Stimulated activated CD4-positive, alpha-beta T cell treated with anti-CD3 and anti-CD28 coated beads, Interleukin-15, amount 100 ng/mL, for 48 hours (primary cell): ENCODE measurements around the gene TBCK.
A peak's percentile ranks its signal among the peaks of the same experiment; 100 is the strongest.
"Not testable (repeated sequence)": the region's sequence is repeated elsewhere in the genome, so short reads cannot be mapped to it uniquely, and the experiment has no call there.

ENCODE experiments used
- DNase-seq, 2 donors: peaks; one replicate each; pipeline ENCODE4 v3.0.0-alpha.2; 2020; ENCODE audit warnings: low read depth in 2 of 2

The TBCK gene

DNA sequence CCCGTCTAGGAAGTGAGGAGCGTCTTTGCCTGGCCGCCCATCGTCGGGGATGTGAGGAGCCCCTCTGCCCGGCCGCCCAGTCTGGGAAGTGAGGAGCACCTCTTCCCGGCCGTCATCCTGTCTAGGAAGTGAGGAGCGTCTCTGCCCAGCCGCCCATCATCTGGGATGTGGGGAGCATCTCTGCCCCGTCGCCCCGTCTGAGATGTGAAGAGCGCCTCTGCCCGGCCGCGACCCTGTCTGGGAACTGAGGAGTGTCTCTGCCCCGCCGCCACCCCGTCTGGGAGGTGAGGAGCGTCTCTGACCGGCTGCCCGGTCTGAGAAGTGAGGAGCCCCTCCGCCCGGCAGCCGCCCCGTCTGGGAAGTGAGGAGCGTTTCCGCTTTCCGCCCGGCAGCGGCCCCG is 5.2 kb upstream of the TBCK start:
- DNase-seq: not testable (repeated sequence)

DNA sequence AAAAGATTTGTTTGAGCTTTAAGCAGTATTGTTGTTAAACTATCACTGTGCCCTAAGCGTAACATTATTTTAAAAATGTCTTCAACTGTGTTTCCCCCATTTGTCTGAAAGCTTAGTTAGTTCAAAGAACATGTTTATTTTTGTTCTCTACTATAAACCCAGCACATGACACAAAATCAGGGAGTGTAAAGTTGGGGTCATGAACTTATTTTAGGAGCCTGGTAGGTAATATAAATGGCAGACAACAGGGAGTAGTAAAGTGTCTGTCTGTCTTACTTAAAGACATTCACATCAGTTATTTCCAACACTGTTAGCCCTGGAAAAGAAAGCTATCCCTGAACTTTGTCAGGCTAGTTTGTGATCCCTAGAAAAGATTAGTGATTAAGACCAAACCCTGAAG is 4.2 kb upstream of the TBCK start:
- no peak for DNase-seq

DNA sequence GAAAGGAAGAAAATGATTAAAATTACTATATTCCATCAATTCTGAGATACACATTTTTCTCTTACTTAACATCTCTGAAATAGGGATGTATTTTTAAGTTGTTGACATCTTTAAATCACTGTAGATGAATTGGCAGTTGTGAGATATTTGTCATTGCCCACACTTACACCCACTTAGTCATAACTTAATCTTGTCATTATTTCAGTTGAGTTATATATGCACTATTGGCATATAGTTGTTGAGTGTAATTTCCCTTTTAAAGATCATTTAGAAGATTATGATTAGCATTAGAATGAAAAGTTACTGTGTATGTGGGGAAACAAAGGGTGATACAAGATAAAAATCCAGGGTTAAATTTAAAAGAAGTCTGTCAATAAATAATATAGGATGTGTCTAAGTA is 2.5 kb upstream of the TBCK start:
- DNase-seq: no peak

DNA sequence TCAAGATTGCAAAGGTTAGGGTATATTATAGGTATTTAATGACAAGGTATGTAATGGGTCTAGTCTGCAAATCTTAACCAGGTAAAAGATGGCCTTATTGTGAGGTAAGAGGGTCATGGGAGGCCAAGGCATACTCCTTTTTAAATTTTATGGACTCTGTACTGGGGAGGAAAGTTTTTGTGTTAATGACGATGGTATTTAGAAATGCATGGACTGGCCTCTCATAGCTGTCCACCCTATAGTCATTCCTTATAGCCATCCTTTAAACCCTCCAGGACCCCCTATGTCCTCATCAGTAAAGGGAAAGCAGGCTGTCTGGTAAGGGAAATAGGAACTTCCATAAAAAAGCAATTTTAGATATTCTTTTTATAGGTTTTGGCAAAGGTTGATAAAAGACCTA is 1.8 kb upstream of the TBCK start:
- no peak for DNase-seq

DNA sequence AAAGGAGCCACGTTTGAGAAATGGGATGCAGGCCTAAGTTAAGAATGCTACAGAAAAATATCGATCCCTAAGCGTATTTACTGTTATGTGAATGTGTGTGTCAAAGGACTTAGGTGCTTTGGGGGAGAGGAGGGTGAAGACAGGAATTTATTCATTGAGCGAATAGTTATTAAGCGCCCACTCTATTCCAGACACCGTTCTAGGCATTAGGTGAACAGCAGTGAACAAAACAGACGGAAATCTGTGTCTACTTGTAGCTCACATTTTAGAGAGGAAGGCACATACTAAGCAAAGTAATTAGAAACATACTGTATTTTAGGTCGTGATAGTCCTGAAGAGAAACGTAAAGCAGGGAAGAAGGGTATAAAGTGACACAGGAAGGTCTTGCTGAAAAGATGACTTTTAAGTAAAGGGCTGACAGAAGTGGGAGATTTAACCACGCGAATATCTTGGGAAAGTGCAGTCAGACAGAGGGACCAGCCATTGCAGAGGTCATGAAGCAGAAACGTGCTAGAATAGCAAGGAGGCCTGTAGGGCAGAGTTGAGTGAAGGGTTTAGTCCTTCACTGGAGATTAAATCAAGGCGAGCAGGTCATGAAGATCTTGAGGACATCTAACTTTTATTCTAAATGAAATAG is 882 bp upstream of the TBCK start:
- no peak for DNase-seq

DNA sequence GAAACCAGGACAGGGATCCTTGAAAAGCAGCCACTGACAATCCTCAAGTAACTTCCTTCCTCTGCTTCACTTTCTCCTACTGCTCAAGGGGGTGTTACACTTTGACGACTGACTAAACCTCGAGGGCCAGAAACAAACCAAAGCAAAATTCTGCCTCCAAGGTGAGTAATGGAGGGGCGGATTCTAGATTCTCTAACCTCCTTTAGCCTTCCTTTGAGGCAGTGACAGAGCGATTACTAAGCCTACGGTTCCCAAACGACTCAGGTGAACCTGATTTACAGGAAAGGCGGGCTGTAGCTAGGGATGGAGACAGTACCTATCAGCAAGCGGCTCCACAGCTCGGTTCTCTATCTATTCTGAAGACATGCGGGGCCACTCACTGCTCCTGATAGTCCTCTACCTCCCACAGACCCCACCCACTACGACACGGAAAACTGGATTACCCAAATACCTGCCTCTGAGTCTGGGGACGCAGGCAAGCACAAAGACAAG is 487 bp downstream of the TBCK start:
- peak; percentile 15 to 41 for DNase-seq

DNA sequence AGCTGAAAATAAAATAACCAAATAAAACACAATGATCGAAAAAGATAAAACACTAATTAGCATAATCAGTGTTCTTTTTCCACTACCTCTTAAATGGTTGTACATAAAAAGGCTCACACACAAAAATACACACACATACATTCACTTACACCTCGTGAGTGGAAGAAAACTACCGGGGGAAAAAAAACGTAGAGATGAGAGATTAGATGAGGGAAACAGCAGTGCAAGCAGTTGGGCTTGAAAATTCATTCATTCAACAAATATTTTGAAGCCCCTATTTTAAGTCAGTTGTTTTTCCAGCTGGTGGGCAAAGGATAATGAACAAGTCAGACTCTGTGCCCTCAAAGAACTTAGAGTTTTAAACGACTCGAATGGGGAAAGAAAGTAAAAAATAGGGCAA is 1.0 kb downstream of the TBCK start:
- no peak for DNase-seq

DNA sequence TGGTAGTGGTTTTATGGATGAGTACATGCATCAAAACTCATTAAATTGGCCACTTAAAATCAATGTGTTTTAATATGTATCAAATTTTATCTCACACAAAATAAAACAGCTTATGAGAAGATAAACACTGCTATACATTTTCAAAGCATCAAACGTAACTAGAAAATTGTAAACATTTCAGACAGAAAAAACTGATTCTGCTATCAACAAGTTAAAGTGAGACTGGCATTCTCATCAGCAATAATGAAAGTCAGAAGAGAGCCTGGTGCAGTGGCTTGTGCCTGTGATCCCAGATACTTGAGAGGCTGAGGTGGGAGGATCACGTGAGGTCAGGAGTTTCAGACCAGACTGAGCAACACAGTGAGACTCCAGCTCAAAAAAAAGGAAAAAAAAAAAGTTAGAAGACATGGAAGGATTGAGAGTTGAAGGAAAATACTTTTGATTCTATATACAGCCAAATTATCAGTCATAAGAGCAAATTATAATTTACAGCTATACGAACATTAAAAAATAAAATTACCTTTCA is 2.9 kb downstream of the TBCK start:
- no peak for DNase-seq

DNA sequence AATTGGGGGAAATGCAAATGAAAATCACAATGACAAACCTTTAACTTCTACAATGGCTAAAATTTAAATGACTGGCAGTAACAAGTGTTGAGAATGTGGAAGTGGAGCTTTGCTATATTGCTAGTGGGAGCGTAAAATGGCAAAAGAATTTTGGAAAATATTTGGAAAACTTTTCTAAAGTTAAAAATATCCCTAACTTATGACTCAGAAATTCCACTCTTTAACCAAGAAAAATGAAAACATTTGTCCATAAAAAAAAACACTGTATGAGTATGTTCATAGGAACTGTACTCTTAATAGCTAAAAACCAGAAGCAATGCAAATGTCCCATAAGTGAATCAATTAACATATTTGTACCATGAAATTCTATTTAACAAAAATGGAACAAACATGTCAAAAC is 3.6 kb downstream of the TBCK start:
- no peak for DNase-seq

DNA sequence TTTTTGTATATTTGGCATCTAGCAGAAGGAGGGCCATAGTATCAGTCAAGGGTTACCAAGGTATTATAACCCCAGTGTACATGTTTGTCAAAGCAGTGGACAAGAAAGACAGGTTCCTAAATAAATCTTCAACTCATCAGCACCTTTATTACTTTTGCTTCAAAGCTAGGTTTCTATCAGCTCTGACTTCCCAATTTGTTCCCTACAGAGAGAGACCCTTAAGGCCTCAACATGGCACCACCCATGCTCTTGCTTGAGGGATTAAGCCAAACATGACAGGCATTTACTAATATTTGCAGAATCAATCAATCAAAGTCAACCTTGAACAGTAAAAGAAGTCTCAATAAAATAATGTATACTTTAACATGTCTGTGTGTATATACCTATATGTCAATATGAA is 9.4 kb downstream of the TBCK start:
- no peak for DNase-seq

DNA sequence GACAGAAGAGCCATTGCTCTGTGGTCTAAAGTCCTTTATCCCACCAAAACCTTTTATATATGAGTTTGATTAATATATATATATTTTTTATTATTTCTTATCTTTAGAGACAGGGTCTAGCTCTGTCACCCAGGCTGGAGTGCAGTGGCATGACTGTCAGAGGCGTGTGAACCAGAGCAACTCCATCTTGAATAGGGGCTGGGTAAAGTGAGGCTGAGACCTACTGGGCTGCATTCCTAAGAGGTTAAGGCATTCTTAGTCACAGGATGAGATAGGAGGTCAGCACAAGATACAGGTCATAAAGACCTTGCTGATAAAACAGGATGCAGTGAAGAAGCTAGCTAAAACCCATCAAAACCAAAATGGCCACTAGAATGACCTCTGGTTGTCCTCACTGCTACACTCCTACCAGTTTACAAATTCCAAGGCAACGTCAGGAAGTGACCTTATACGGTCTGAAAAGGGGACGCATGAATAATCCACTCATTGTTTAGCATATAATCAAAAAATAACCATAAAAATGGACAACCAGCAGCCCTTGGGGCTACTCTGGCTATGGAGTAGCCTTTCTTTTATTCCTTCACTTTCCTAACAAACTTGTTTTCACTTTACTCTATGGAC is 10.5 kb downstream of the TBCK start:
- DNase-seq: no peak

DNA sequence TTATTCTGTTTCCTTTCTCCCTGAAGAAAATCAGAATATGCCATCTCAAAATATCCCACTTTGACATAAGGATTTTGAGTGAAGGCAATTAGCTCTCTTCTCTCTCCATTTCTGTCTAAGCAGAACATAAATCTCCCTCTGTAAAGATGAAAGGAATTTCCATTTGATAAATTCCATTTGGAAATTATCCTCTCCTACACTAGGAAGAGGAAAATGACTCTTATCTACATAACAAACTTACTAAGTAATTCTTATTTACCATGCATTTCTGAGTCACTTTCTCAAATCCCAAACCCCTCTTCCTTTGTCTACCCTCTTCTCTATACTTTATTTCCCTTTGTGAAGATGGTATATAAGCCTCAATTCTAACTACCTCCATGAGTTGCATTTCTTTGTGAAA is 11.4 kb downstream of the TBCK start:
- DNase-seq: no peak

DNA sequence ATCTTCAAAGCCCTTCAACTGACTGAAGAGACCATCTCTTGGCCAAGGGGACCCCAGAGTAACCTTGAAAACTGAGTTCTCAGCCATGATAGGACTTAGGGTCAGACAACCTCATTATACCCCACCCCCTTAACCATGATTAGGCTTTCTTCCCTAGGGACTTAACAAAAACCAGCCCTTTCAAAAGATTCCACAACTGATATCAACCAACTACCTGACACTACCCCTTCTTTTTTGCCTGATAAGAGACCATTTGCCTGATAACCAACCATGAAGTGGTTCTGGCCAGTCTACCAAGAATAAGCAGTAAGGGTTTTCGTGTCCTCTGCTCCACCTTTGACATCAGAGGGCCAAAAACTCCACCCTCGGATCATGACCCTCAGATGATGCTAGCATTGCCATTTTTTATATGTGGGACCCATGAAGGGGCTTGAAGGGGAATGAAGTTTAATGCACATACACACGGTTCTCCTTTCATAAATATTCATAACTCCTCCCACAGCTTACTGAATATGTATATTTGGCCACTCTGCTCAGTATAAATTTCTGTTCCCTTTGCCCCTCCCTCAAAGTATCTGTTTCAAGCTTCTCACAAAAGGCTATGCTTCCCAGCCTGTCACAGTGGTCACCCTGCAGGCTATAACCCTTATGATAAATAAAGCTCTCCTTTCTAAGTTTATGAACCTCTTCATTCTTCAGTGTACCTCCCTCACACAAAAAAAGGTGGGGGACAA is 12.3 kb downstream of the TBCK start:
- DNase-seq: no peak

DNA sequence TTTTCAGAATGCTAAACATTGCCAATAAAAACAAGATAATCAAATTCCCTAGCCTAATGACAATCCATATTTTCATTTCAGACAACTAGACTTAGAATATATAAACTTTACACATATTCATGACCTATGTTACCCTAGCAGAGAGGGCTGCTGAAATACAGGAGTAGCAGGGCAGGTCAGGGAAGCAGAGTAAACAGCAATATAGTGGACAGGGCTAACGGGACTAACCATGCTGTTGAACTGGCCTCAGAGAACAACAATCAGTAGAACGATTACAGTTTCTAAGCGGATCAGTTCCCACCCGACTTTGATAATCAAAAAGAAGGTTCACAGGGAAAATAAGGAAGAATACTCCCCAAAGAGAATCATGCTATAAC is 14.0 kb downstream of the TBCK start:
- DNase-seq: no peak

DNA sequence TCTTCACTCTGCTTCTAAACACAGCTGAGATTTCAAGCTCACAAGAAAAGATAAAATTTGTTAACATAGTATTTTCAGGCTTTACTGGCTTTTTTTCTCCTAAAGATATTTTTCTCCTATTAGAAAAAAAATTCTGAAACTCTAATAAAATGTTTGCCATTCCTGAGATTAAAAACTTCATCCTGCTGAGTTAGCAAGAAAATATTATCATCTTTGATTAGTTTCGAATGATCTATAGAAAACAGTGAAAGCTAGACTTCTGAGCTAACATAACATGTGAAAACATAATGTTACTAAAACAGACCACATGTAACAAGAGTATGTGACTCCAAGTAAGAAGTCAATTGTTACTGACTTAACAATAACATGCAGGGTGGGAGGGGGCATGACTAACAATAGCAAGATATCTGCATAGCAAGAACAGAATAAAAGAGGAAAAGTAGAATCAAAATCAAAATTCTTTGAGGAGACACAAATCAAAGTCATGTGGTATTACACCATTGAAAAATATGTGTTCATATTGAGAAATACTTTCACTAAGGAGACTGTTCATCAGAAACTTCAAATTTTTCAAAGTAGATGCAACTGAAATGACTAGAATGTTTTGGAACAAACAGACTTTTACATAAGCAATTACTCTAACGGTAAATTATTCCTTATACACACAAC is 14.5 kb downstream of the TBCK start:
- no peak for DNase-seq

DNA sequence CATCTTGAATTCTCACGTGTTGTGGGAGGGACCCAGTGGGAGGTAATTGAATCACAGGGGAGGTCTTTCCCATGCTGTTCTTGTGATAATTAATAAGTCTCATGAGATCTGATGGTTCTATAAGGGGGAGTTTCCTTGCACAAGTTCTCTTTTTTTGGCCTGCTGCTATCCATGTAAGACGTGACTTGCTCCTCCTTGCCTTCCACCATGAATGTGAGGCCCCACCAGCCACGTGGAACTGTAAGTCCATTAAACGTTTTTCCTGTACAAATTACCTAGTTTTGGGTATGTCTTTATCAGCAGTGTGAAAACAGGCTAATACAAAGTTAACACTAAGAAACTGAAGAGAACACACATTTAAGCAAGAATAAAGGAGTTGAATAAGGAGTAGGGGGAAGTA is 16.0 kb downstream of the TBCK start:
- no peak for DNase-seq

DNA sequence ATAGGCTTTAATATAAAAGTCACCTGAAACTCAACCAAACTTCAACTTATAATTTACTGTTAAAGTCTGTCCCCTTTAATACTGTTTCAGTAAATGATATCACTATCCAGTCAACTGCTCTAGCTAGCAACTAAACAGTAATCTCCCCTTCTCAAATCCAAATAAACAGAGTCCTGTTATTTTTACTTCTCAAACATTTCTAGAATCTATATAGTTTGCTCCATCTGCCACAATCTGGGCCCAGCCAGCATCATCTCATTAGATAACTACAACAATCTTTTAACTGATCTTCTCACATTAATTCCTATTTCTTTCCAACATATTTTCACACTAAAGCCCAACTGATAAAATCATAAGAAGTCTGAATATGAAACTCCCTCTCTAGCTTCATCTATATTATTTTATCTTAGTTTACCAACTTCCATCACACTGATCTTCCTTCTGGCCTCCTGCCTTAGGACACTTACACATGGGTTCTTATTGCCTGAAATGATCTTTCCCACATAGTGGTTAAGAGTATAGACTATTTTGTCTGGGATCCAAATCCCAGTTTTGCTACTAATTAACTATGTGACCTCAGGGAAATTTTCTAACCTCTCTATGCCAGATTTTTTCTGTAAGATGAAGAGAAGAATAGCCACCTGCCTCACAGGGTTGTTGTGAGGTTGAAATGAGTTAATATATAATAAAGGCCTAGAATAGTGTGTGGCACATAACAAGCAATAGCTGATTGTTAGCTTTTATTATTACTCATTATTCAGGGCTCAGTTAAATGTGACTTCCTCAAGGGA is 18.6 kb downstream of the TBCK start:
- DNase-seq: no peak

DNA sequence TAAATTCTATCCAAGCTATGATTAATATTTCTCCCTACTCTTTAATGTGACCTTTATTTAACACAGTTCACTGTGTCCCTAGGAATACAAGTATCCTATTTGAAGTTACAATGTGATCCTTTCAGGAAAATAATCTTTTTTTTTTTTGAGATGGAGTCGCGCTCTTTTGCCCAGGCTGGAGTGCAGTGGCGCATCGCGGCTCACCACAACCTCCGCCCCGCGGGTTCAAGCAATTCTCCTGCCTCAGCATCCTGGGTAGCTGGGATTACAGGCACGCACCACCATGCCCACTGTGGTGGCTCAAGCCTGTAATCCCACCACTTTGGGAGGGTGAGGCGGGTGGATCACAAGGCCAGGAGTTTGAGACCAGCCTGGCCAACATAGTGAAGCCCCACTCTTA is 21.9 kb downstream of the TBCK start:
- no peak for DNase-seq

DNA sequence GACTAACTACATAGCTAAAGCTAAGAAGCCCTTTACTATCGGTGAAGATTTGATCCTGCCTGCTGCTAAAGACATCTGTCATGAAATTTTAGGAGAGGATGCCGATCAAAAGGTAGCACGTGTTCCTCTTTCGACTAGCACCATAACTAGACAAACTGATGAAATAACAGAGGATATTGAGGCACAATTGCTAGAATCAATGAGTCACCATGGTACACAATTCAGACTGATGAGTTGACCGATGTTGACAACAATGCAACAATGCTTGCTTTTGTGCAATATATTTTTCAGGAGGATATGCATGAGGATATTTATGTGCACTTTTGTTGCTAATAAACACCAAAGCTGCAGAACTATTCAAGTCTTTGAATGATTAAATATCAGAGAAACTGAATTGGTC is 24.3 kb downstream of the TBCK start:
- no peak for DNase-seq

DNA sequence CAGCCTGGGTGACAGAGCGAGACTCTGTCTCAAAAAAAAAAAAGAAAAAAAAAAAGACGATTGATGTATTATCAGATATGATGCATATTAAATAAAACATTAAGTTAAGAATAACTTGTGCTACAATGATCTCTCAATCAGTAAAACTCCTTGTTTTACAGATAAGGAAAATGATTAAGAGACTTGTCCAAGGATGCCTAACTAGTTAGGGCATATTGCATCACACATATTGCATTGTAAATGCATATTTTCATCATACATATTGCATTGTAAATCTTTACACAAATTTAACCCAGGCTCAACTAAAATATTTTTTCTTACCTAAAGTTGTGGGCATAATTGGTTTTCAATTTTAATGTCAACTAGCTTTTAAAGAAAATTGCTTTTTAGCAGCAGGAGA is 26.3 kb downstream of the TBCK start:
- DNase-seq: no peak

DNA sequence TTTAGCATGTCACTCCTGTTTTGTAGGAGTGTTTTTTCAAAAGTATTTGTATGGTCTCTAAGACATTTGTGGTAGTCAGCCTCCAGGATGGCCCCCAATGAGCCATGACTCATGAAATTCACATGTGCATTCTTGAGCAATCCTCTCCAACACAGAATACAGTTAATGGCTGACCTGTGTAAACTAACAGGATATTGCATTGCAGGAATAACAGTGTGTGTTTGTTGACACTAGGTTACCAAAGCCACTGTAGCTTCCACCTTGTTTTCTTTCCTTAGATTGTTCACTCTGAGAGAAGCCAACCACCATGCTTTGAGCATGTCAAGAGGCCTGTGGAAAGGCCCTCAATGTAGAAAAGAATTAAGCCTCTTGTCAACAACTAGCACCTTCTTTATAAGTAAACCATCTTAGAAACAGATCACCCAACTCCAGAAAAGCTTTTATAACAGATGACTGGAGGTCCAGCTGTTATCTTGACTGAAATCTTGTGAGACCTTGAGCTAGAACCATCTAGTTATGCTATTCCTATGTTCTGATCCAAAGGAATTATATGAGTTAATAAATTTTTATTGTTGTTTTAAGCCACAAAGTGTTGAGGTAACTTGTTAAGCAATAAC is 28.5 kb downstream of the TBCK start:
- no peak for DNase-seq
